HCT116 (cell line): ENCODE data around the gene MAPK14. TPM values are rescaled to one million over a fixed set of nuclear protein-coding genes. Genes with fewer than 3 reads are reported as not detected.

ENCODE experiments used
- ATAC-seq: fragments of 200-7000 bp; cut with Tn5 transposase; 2 replicates; pipeline ENCODE4 v1.9.1; 2020; ENCODE audit warnings: mild to moderate bottlenecking, moderate library complexity
- BruUV-seq: library from RNA; stranded (reverse); fragments of 400-500 nt; replicated peaks from 2 replicates; lab custom pipeline; 2021; lab: Mats Ljungman, UMichigan
- CTCF ChIA-PET: fragments of 300-600 bp; sonication (Branson Sonifier 250); formaldehyde crosslinking; loops from one replicate; lab custom pipeline; 2021; ENCODE audit warnings: antibody characterized with exemption; lab: Charles Lee
- POLR2A ChIA-PET: fragments of 300-600, 350-600 bp; sonication (Branson Sonifier 250); formaldehyde crosslinking; loops from one replicate; lab custom pipeline; 2021; ENCODE audit warnings: antibody characterized with exemption; lab: Charles Lee
- RAD21 ChIA-PET, 2 experiments: fragments of 300-600 bp; sonication (Branson Sonifier 250); formaldehyde crosslinking; loops; one replicate each; lab custom pipeline; 2023; ENCODE audit warnings: low total read pairs in 2 of 2; ENCODE audit not compliant: uncharacterized antibody in 2 of 2, unreplicated experiment in 2 of 2, low non-redundant PET in 1 of 2; lab: Charles Lee
- DNase-seq: peaks from one replicate; pipeline ENCODE4 v3.0.0-alpha.2; 2010; ENCODE audit warnings: low read depth, low spot score
- H2AFZ ChIP-seq: fragments of 200-600 bp; shearing (Covaris generic), sonication (generic); 2 replicates; pipeline ENCODE4 v1.6.1; 2017; ENCODE audit warnings: low read depth, mixed run types, mixed read lengths, antibody characterized with exemption, low read length; ENCODE audit not compliant: poor library complexity, severe bottlenecking
- H3K27ac ChIP-seq: 2 replicates; pipeline ENCODE4 v1.5.1; 2012; ENCODE audit warnings: low read depth, low read length
- H3K27me3 ChIP-seq: fragments of 200-600 bp; sonication (generic); 2 replicates; pipeline ENCODE4 v1.6.1; 2016; ENCODE audit warnings: mixed run types, low read length, mixed read lengths; ENCODE audit not compliant: insufficient read depth
- H3K36me3 ChIP-seq, 2 experiments: fragments of 200-500 bp in 1 of 2; fragments of 200-600 bp in 1 of 2; sonication (Bioruptor generic) in 1 of 2; sonication (generic) in 1 of 2; 2 replicates each; pipeline versions ENCODE4 v1.5.1 to v1.6.1; 2014 to 2016; ENCODE audit warnings: low read length in 2 of 2, inconsistent platforms in 1 of 2, mixed read lengths in 1 of 2, mixed run types in 1 of 2; ENCODE audit not compliant: insufficient read depth in 2 of 2, control insufficient read depth in 1 of 2
- H3K4me1 ChIP-seq, 2 experiments: fragments of 200-600 bp in 1 of 2; sonication (generic) in 1 of 2; 2 replicates each; pipeline versions ENCODE4 v1.5.1 to v1.6.1; 2012 to 2017; ENCODE audit warnings: low read length in 2 of 2, inconsistent platforms in 1 of 2, mild to moderate bottlenecking in 1 of 2, mixed read lengths in 1 of 2, mixed run types in 1 of 2, moderate library complexity in 1 of 2; ENCODE audit not compliant: insufficient read depth in 2 of 2, control insufficient read depth in 1 of 2
- H3K4me2 ChIP-seq: fragments of 200-600 bp; sonication (generic); 2 replicates; pipeline ENCODE4 v1.6.1; 2017; ENCODE audit warnings: mixed run types, low read length, mixed read lengths
- H3K4me3 ChIP-seq, 2 experiments: fragments of 200-600 bp in 1 of 2; sonication (generic) in 1 of 2; replicated peaks in 1 of 2; 2 replicates each; pipeline ENCODE4 v1.5.1; 2011 to 2016; ENCODE audit warnings: low read length in 2 of 2, control low read depth in 1 of 2, low read depth in 1 of 2, mild to moderate bottlenecking in 1 of 2, mixed read lengths in 1 of 2, mixed run types in 1 of 2
- H3K79me2 ChIP-seq: fragments of 200-600 bp; sonication (generic); 2 replicates; pipeline ENCODE4 v1.6.1; 2017; ENCODE audit warnings: mild to moderate bottlenecking, mixed run types, low read length, moderate library complexity, mixed read lengths; ENCODE audit not compliant: insufficient read depth
- H3K9ac ChIP-seq: fragments of 200-600 bp; sonication (generic); 2 replicates; pipeline ENCODE4 v1.6.1; 2016; ENCODE audit warnings: low read length, mixed read lengths
- H3K9me2 ChIP-seq: fragments of 200-600 bp; sonication (generic), shearing (Covaris generic); 2 replicates; pipeline ENCODE4 v1.6.1; 2017; ENCODE audit warnings: mixed run types, mild to moderate bottlenecking, moderate library complexity; ENCODE audit not compliant: insufficient read depth
- H3K9me3 ChIP-seq, 2 experiments: fragments of 200-500 bp in 1 of 2; fragments of 200-600 bp in 1 of 2; sonication (Bioruptor generic) in 1 of 2; sonication (generic) in 1 of 2; 2 replicates each; pipeline ENCODE4 v1.6.1; 2014 to 2017; ENCODE audit warnings: low read length in 2 of 2, mixed read lengths in 2 of 2, inconsistent platforms in 1 of 2, low read depth in 1 of 2, mild to moderate bottlenecking in 1 of 2, mixed run types in 1 of 2, moderate library complexity in 1 of 2; ENCODE audit not compliant: control insufficient read depth in 1 of 2, insufficient read depth in 1 of 2
- H4K20me1 ChIP-seq: fragments of 200-600 bp; sonication (generic), shearing (Covaris generic); 2 replicates; pipeline ENCODE4 v1.6.1; 2017; ENCODE audit warnings: mixed run types, mild to moderate bottlenecking, moderate library complexity; ENCODE audit not compliant: insufficient read depth
- ATF3 ChIP-seq: IDR thresholded peaks from 2 replicates; pipeline ENCODE4 v1.6.1; 2012
- CBX3 ChIP-seq: IDR thresholded peaks from 2 replicates; pipeline ENCODE4 v1.6.1; 2012; ENCODE audit warnings: low read depth
- EZH2 ChIP-seq: fragments of 200-600 bp; sonication (generic); IDR thresholded peaks from 2 replicates; pipeline ENCODE4 v1.6.1; 2017; ENCODE audit warnings: antibody characterized with exemption, mixed run types
- EZH2phosphoT487 ChIP-seq: fragments of 200-600 bp; IDR thresholded peaks from 2 replicates; pipeline ENCODE4 v1.6.1; 2018; ENCODE audit warnings: antibody characterized with exemption, borderline replicate concordance
- FOSL1 ChIP-seq: IDR thresholded peaks from 2 replicates; pipeline ENCODE4 v1.6.1; 2012; ENCODE audit warnings: low read depth
- JUND ChIP-seq: IDR thresholded peaks from 2 replicates; pipeline ENCODE4 v1.6.1; 2012
- POLR2A ChIP-seq: IDR thresholded peaks from 2 replicates; pipeline ENCODE4 v1.7.0; 2011; ENCODE audit warnings: borderline replicate concordance; ENCODE audit not compliant: insufficient read depth, insufficient read length; ENCODE audit errors: extremely low read depth
- POLR2AphosphoS5 ChIP-seq: IDR thresholded peaks from 2 replicates; pipeline ENCODE4 v1.6.1; 2011; ENCODE audit warnings: mild to moderate bottlenecking, low read depth, low read length, moderate library complexity
- SIN3A ChIP-seq: IDR thresholded peaks from 2 replicates; pipeline ENCODE4 v1.6.1; 2012; ENCODE audit warnings: low read depth
- SP1 ChIP-seq: IDR thresholded peaks from 2 replicates; pipeline ENCODE4 v1.6.1; 2012; ENCODE audit warnings: low read depth
- SRF ChIP-seq: IDR thresholded peaks from 2 replicates; pipeline ENCODE4 v1.6.1; 2012; ENCODE audit warnings: low read depth
- TCF7L2 ChIP-seq: IDR thresholded peaks from 2 replicates; pipeline ENCODE4 v1.7.0; 2011; ENCODE audit warnings: borderline replicate concordance, inconsistent platforms; ENCODE audit not compliant: insufficient read depth, insufficient read length; ENCODE audit errors: extremely low read depth
- ZBTB33 ChIP-seq: IDR thresholded peaks from 2 replicates; pipeline ENCODE4 v1.6.1; 2011; ENCODE audit warnings: mild to moderate bottlenecking, low read length, moderate library complexity; ENCODE audit not compliant: insufficient replicate concordance; ENCODE audit errors: extremely low read depth
- intact Hi-C: fragments of 100-400 bp; cut with micrococcal nuclease; formaldehyde crosslinking; loops from 2 replicates; pipeline ENCODE4 v1.10.0; 2022
- total RNA-seq: library from RNA; stranded (reverse); gene quantifications from one replicate; pipeline ENCODE4 v1.2.1, GENCODE V29; 2021; ENCODE audit not compliant: unreplicated experiment
- TF ChIP-seq, protein P1 (sequence below), 3 experiments: fragments of 200-600 bp in 1 of 3; sonication (generic) in 1 of 3; IDR thresholded peaks in 2 of 3; conservative IDR thresholded peaks in 1 of 3; 2 replicates each; pipeline ENCODE4 v1.5.1; 2012 to 2017; ENCODE audit warnings: low read depth in 2 of 3, low read length in 2 of 3, antibody characterized with exemption in 1 of 3, borderline replicate concordance in 1 of 3, control low read depth in 1 of 3, mild to moderate bottlenecking in 1 of 3, mixed read lengths in 1 of 3, mixed run types in 1 of 3, moderate library complexity in 1 of 3; ENCODE audit not compliant: insufficient read depth in 1 of 3
- TF ChIP-seq, protein P2 (sequence below): IDR thresholded peaks from 2 replicates; pipeline ENCODE4 v1.6.1; 2012

The MAPK14 gene
- total RNA-seq, 1 experiment from 2014 or later, result 34.2 TPM

GRCh38 chr6:36119209-36119608 lies 91.6 kb downstream of the MAPK14 start:
- no TSS peak for BruUV-seq
- Histone ChIP-seq H3K79me2 (no peaks in the 10 kb centered on the region), H2AFZ (no peak overlapping the region), H3K27ac (no peak overlapping the region), H3K4me2 (no peak overlapping the region), H3K36me3 (no peaks in the 10 kb centered on the region), H3K27me3 (no peaks in the 10 kb centered on the region), H3K9ac (no peak overlapping the region), H3K9me3 (no peaks in the 10 kb centered on the region), H3K9me2 (no peaks in the 10 kb centered on the region), H3K4me3 (no peak overlapping the region), H4K20me1 (no peaks in the 10 kb centered on the region), H3K4me1 (peaks cover 9 to 20% of the 10 kb centered on the region in 2 experiments; a peak in 2 of 4 replicates)
- RAD21 ChIA-PET, result no interaction called here
- no peak for ATAC-seq
- intact Hi-C loops, result no loop called here
- CTCF ChIA-PET, result no interaction called here
- DNase-seq, result no peak
- POLR2A ChIA-PET, result no interaction called here
- no peak for TF ChIP-seq EZH2
- TF ChIP-seq CBX3, result no peak
- no peak for TF ChIP-seq POLR2AphosphoS5
- no peak for TF ChIP-seq TCF7L2
- TF ChIP-seq, protein P1, sequence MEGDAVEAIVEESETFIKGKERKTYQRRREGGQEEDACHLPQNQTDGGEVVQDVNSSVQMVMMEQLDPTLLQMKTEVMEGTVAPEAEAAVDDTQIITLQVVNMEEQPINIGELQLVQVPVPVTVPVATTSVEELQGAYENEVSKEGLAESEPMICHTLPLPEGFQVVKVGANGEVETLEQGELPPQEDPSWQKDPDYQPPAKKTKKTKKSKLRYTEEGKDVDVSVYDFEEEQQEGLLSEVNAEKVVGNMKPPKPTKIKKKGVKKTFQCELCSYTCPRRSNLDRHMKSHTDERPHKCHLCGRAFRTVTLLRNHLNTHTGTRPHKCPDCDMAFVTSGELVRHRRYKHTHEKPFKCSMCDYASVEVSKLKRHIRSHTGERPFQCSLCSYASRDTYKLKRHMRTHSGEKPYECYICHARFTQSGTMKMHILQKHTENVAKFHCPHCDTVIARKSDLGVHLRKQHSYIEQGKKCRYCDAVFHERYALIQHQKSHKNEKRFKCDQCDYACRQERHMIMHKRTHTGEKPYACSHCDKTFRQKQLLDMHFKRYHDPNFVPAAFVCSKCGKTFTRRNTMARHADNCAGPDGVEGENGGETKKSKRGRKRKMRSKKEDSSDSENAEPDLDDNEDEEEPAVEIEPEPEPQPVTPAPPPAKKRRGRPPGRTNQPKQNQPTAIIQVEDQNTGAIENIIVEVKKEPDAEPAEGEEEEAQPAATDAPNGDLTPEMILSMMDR (IDR thresholded peaks at IDR 0.05 in 2 of 3, conservative IDR thresholded peaks at IDR 0.05 in 1 of 3; ENCODE audit: borderline replicate concordance in 1 of 3, insufficient read depth in 1 of 3, low read depth in 2 of 3, low read length in 2 of 3), result no peak
- TF ChIP-seq ATF3, result no peak
- no peak for TF ChIP-seq EZH2phosphoT487
- TF ChIP-seq ZBTB33, result no peak
- no peak for TF ChIP-seq SIN3A
- TF ChIP-seq, protein P2, sequence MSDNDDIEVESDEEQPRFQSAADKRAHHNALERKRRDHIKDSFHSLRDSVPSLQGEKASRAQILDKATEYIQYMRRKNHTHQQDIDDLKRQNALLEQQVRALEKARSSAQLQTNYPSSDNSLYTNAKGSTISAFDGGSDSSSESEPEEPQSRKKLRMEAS, result no peak
- no peak for TF ChIP-seq FOSL1
- no peak for TF ChIP-seq SRF
- TF ChIP-seq POLR2A, result no peak
- TF ChIP-seq SP1, result no peak
- no peak for TF ChIP-seq JUND
